Measurements from ENCODE around the gene DPPA3. TPM values are rescaled to one million over a fixed set of nuclear protein-coding genes. Genes with fewer than 3 reads are reported as not detected.
A peak's percentile ranks its signal among the peaks of the same experiment; 100 is the strongest.

DPPA3 gene
- total and polyA plus RNA-seq, 2 experiments from 2014 or later, result 4.6 to 5.4 TPM

DNA sequence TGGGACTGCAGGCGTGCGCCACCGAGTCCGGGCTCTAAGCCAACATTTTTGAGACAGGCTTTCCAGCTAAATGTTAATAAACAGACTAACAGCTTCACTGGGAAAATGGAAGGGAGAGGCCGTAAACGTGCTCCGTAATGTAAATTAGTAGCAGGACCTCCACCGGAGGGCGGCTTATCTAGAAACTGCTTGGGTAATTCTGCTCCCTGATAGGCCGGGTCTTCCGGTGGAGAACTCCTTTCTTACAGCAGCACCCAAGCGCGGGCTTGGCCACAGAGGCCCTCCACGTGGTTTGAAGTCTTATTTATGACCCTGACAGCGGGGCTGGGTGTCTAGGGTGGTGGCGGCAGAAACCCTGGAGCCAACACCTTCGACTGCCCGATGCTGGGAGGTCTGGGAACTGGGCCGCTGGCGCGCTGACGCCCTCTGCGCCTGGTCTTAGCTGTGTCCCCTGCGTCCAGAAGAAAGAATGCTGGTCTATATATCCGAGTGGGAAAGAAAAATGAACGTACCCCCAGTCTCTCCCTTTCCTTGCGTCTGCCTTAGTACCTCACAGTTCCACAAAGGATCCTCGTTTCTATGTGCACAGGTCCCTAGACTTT lies 1.7 kb downstream of the DPPA3 start:
- Histone ChIP-seq H3K36me3 (ENCODE audit: insufficient read depth) (no peaks in the 10 kb centered on the region), H3K79me2 (replicated peaks; ENCODE audit: insufficient read depth) (no peaks in the 10 kb centered on the region), H4K20me1 (replicated peaks; ENCODE audit: insufficient read depth) (no peaks in the 10 kb centered on the region), H3F3A (replicated peaks; ENCODE audit: low read depth) (no peaks in the 10 kb centered on the region), H3K27ac (ENCODE audit: low read depth) (no peak overlapping the region; the same call in 1 of the 2 replicates), H3K4me2 (no peak overlapping the region), H3K9me2 (ENCODE audit: insufficient read depth) (no peaks in the 10 kb centered on the region), H2AFZ (peak overlapping the region; percentile 92), H3K4me1 (ENCODE audit: insufficient read depth) (peaks cover 21% of the 10 kb centered on the region), H3K4me3 (no peak overlapping the region), H3K27me3 (ENCODE audit: insufficient read depth) (no peaks in the 10 kb centered on the region)
- Mint-ChIP-seq H3K27ac (no peak overlapping the region), H3K36me3 (ENCODE audit: low read depth) (no peaks in the 10 kb centered on the region), H3K9me3 (no peaks in the 10 kb centered on the region), H3K27me3 (ENCODE audit: insufficient read depth, low read depth, poor library complexity) (no peaks in the 10 kb centered on the region), H3K4me1 (peaks cover 30% of the 10 kb centered on the region), H3K4me3 (no peak overlapping the region)
- DNase-seq (ENCODE audit: low spot score) (peak; percentile 61), ATAC-seq (peak; percentile 28; the same call in 2 of the 3 replicates)
- TF ChIP-seq, protein P1, sequence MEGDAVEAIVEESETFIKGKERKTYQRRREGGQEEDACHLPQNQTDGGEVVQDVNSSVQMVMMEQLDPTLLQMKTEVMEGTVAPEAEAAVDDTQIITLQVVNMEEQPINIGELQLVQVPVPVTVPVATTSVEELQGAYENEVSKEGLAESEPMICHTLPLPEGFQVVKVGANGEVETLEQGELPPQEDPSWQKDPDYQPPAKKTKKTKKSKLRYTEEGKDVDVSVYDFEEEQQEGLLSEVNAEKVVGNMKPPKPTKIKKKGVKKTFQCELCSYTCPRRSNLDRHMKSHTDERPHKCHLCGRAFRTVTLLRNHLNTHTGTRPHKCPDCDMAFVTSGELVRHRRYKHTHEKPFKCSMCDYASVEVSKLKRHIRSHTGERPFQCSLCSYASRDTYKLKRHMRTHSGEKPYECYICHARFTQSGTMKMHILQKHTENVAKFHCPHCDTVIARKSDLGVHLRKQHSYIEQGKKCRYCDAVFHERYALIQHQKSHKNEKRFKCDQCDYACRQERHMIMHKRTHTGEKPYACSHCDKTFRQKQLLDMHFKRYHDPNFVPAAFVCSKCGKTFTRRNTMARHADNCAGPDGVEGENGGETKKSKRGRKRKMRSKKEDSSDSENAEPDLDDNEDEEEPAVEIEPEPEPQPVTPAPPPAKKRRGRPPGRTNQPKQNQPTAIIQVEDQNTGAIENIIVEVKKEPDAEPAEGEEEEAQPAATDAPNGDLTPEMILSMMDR (conservative IDR thresholded peaks at IDR 0.05; ENCODE audit: low read depth in 2 of 2), result peak; percentile 12 to 21; a peak in 1 of 4 replicates
- TF ChIP-seq EZH2 (IDR thresholded peaks at IDR 0.05; ENCODE audit: low read depth, unreplicated experiment), result no peak

- H3K4me3 Mint-ChIP-seq, result no peak overlapping the region
- H2AFZ ChIP-seq, result no peak overlapping the region
- TF ChIP-seq ZNF114 (CRISPR knock-in tag; IDR thresholded peaks at IDR 0.05) (no peak), ETS1 (IDR thresholded peaks at IDR 0.05) (no peak)
- TF ChIP-seq, protein P1 (conservative IDR thresholded peaks at IDR 0.05; ENCODE audit: low read depth in 2 of 2), result peak; percentile 65 to 74
- H3K9me2 ChIP-seq (ENCODE audit: insufficient read depth), result no peaks in the 10 kb centered on the region
- H3K27me3 Mint-ChIP-seq (ENCODE audit: insufficient read depth, low read depth, poor library complexity), result peaks cover 2% of the 10 kb centered on the region
- peak; percentile 87 for ATAC-seq
- DNase-seq (ENCODE audit: low spot score), result peak; percentile 59
- peaks cover 18% of the 10 kb centered on the region for H3K4me1 Mint-ChIP-seq
- H3K79me2 ChIP-seq (replicated peaks; ENCODE audit: insufficient read depth), result no peaks in the 10 kb centered on the region
- no peak overlapping the region for H3K27ac ChIP-seq (ENCODE audit: low read depth)
- H3K4me1 ChIP-seq (ENCODE audit: insufficient read depth), result peaks cover 7% of the 10 kb centered on the region
- no peak overlapping the region for H3K4me2 ChIP-seq
- H3K36me3 Mint-ChIP-seq (ENCODE audit: low read depth), result no peaks in the 10 kb centered on the region
- no peaks in the 10 kb centered on the region for H3F3A ChIP-seq (replicated peaks; ENCODE audit: low read depth)
- no peaks in the 10 kb centered on the region for H3K9me3 Mint-ChIP-seq
- H3K4me3 ChIP-seq, result no peak overlapping the region
- no peaks in the 10 kb centered on the region for H3K27me3 ChIP-seq (ENCODE audit: insufficient read depth)
- no peaks in the 10 kb centered on the region for H3K36me3 ChIP-seq (ENCODE audit: insufficient read depth)
- H4K20me1 ChIP-seq (replicated peaks; ENCODE audit: insufficient read depth), result no peaks in the 10 kb centered on the region
- H3K27ac Mint-ChIP-seq, result no peak overlapping the region
Observed at GRCh38 chr12:7716381-7716780, 5.1 kb downstream of the DPPA3 start.

Measured in GM23338 (cell line).